HG02852 (cell line): Measurements from ENCODE around the gene OR5H15.
A peak's percentile ranks its signal among the peaks of the same experiment; 100 is the strongest.
"Not testable (repeated sequence)": the region's sequence is repeated elsewhere in the genome, so short reads cannot be mapped to it uniquely, and the experiment has no call there.

Experiments
- ATAC-seq: cut with Tn5 transposase; IDR thresholded peaks from one replicate; pipeline ENCODE4 v1.9.1; 2021; ENCODE audit warnings: mild to moderate bottlenecking, moderate library complexity; ENCODE audit not compliant: unreplicated experiment

OR5H15 gene

GRCh38 chr3:98166396-98166795 lies at the start of gene OR5H15:
Gene OR5H15 (plus strand): TSS chr3:98166696. CDS start chr3:98168700, 2,004 bp downstream.
- ATAC-seq = no peak

- no peak for ATAC-seq
These were observed 36.1 kb upstream of the OR5H15 start, which contains the start of gene OR5H1 for GRCh38 chr3:98130421-98130820. Gene OR5H1 (plus strand): TSS chr3:98130721. CDS start chr3:98132698, 1,977 bp downstream.

- ATAC-seq = no peak
These were observed 29.9 kb upstream of the OR5H15 start for GRCh38 chr3:98136631-98137030.

- ATAC-seq = not testable (repeated sequence)
These were observed 28.5 kb upstream of the OR5H15 start for GRCh38 chr3:98137826-98138557.

GRCh38 chr3:98140531-98140930 lies 26.0 kb upstream of the OR5H15 start:
- no peak for ATAC-seq

- ATAC-seq = no peak
These were observed 19.3 kb upstream of the OR5H15 start, which contains the start of gene OR5H14 for GRCh38 chr3:98147179-98147578. Gene OR5H14 (plus strand): TSS chr3:98147479. CDS start chr3:98149386, 1,907 bp downstream.

- ATAC-seq = no peak
These were observed 17.7 kb upstream of the OR5H15 start for GRCh38 chr3:98148751-98149150.

GRCh38 chr3:98149456-98149855 lies 17.0 kb upstream of the OR5H15 start:
- ATAC-seq = not testable (repeated sequence)

GRCh38 chr3:98151241-98151640 lies 15.3 kb upstream of the OR5H15 start:
- ATAC-seq = no peak

- no peak for ATAC-seq
These were observed 4.6 kb downstream of the OR5H15 start for GRCh38 chr3:98171071-98171470.

- no peak for ATAC-seq
These were observed 6.1 kb downstream of the OR5H15 start for GRCh38 chr3:98172621-98173020.

- no peak for ATAC-seq
These were observed 13.9 kb downstream of the OR5H15 start for GRCh38 chr3:98180319-98180890.

GRCh38 chr3:98182196-98182595 lies 15.7 kb downstream of the OR5H15 start:
- no peak for ATAC-seq

- ATAC-seq = no peak
These were observed 18.7 kb downstream of the OR5H15 start for GRCh38 chr3:98185180-98185579.

GRCh38 chr3:98188545-98188944 lies 22.0 kb downstream of the OR5H15 start:
- ATAC-seq = peak; percentile 97

- not testable (repeated sequence) for ATAC-seq
These were observed 24.4 kb downstream of the OR5H15 start for GRCh38 chr3:98190911-98191310.

GRCh38 chr3:98196293-98196692 lies 29.8 kb downstream of the OR5H15 start:
- ATAC-seq = not testable (repeated sequence)

- no peak for ATAC-seq
These were observed 32.5 kb downstream of the OR5H15 start for GRCh38 chr3:98199020-98199419.

GRCh38 chr3:98209244-98209643 lies 42.7 kb downstream of the OR5H15 start:
- no peak for ATAC-seq

- no peak for ATAC-seq
These were observed 46.8 kb downstream of the OR5H15 start for GRCh38 chr3:98213276-98213675.

- ATAC-seq = no peak
These were observed 48.6 kb downstream of the OR5H15 start for GRCh38 chr3:98215051-98215450.
